ENCODE results near the gene ELP5. TPM values are rescaled to one million over a fixed set of nuclear protein-coding genes. Genes with fewer than 3 reads are reported as not detected.

Gene ELP5
- total and polyA plus RNA-seq, 2 of the 4 experiments (the other 2 are of a cell fraction), result 39.3 to 46.6 TPM

GRCh38 chr17:7289256-7290032, 37.4 kb downstream of the ELP5 start:
- H2BK5ac ChIP-seq (ENCODE audit: low read depth, low read length, poor library complexity, severe bottlenecking), result no peak overlapping the region
- whole genome bisulfite sequencing, 2 experiments (ENCODE audit: extremely low coverage in 2 of 2, insufficient read length in 1 of 2), result 80% methylated on average over 1 of the region's 18 CpGs; no CpG with 5 or more reads in 1 of the 2 experiments
- H3K56ac ChIP-seq (ENCODE audit: extremely low read depth, insufficient read depth, low read length), result no peak overlapping the region
- no peak overlapping the region for H3K4me2 ChIP-seq (ENCODE audit: low read depth, low read length)
- no peak overlapping the region for H2AFZ ChIP-seq (replicated peaks; ENCODE audit: low read length, poor library complexity)
- 0 out of 2 replicates have a peak, but pooled peaks cover 3% of the 10 kb centered on the region for H4K20me1 ChIP-seq (ENCODE audit: insufficient read depth, low read length)
- H3K9me1 ChIP-seq (ENCODE audit: insufficient read depth, low read length), result no peaks in the 10 kb centered on the region
- no peaks in the 10 kb centered on the region for H3K79me1 ChIP-seq (ENCODE audit: low read depth in 1 of 2, low read length in 2 of 2)
- CTCF ChIA-PET, result no interaction called here
- no peaks in the 10 kb centered on the region for H3K36me3 ChIP-seq (ENCODE audit: control insufficient read depth, insufficient read depth, low read length)
- H2AK9ac ChIP-seq (replicated peaks; ENCODE audit: low read depth, low read length, poor library complexity), result no peak overlapping the region
- H3K27ac ChIP-seq (ENCODE audit: insufficient read depth, low read length), result no peak overlapping the region
- no peak overlapping the region for H4K8ac ChIP-seq (ENCODE audit: low read depth in 2 of 2, low read length in 2 of 2)
- in situ Hi-C loops (cut with MboI; ENCODE audit: low sequenced_read_pairs), result no loop called here
- H3K4me3 ChIP-seq (ENCODE audit: insufficient read depth, low read depth, low read length), result no peak overlapping the region
- no peak overlapping the region for H4K91ac ChIP-seq (ENCODE audit: insufficient read depth, low read depth, low read length)
- H3K9me3 ChIP-seq (ENCODE audit: control insufficient read depth, insufficient read depth, low read length), result no peaks in the 10 kb centered on the region; the same call in 1 of the 2 replicates
- no peak for ATAC-seq (ENCODE audit: low read depth)
- no peak overlapping the region for H3K14ac ChIP-seq (replicated peaks; ENCODE audit: low read depth, low read length)
- no peak overlapping the region for H3K18ac ChIP-seq (ENCODE audit: low read depth, low read length)
- BruUV-seq (replicated peaks), result no TSS peak
- no peaks in the 10 kb centered on the region for H3K4me1 ChIP-seq (ENCODE audit: control insufficient read depth, insufficient read depth, low read length)
- TF ChIP-seq POLR2A (IDR thresholded peaks at IDR 0.05; ENCODE audit: low read depth, low read length) (no peak), RFX5 (IDR thresholded peaks at IDR 0.05; ENCODE audit: low read depth, low read length) (no peak), ELK1 (IDR thresholded peaks at IDR 0.05; ENCODE audit: borderline replicate concordance, low read depth, low read length) (no peak), CHD1 (IDR thresholded peaks at IDR 0.05; ENCODE audit: low read depth, low read length) (no peak), CEBPB (IDR thresholded peaks at IDR 0.05; ENCODE audit: low read depth, low read length) (no peak), MXI1 (IDR thresholded peaks at IDR 0.05; ENCODE audit: borderline replicate concordance, low read depth, low read length) (no peak), RCOR1 (IDR thresholded peaks at IDR 0.05; ENCODE audit: insufficient replicate concordance, low read length) (no peak), RAD21 (IDR thresholded peaks at IDR 0.05; ENCODE audit: low read length) (no peak), BHLHE40 (IDR thresholded peaks at IDR 0.05; ENCODE audit: low read depth, low read length) (no peak)
- TF ChIP-seq, protein P1, sequence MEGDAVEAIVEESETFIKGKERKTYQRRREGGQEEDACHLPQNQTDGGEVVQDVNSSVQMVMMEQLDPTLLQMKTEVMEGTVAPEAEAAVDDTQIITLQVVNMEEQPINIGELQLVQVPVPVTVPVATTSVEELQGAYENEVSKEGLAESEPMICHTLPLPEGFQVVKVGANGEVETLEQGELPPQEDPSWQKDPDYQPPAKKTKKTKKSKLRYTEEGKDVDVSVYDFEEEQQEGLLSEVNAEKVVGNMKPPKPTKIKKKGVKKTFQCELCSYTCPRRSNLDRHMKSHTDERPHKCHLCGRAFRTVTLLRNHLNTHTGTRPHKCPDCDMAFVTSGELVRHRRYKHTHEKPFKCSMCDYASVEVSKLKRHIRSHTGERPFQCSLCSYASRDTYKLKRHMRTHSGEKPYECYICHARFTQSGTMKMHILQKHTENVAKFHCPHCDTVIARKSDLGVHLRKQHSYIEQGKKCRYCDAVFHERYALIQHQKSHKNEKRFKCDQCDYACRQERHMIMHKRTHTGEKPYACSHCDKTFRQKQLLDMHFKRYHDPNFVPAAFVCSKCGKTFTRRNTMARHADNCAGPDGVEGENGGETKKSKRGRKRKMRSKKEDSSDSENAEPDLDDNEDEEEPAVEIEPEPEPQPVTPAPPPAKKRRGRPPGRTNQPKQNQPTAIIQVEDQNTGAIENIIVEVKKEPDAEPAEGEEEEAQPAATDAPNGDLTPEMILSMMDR (conservative IDR thresholded peaks at IDR 0.05; ENCODE audit: low read depth, low read length), result no peak
- TF ChIP-seq, protein P2, sequence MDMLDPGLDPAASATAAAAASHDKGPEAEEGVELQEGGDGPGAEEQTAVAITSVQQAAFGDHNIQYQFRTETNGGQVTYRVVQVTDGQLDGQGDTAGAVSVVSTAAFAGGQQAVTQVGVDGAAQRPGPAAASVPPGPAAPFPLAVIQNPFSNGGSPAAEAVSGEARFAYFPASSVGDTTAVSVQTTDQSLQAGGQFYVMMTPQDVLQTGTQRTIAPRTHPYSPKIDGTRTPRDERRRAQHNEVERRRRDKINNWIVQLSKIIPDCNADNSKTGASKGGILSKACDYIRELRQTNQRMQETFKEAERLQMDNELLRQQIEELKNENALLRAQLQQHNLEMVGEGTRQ (IDR thresholded peaks at IDR 0.05; ENCODE audit: low read depth, low read length), result no peak
- H3K27me3 ChIP-seq (ENCODE audit: control insufficient read depth, insufficient read depth, low read length), result peaks cover 76% of the 10 kb centered on the region
- no peak overlapping the region for H2AK5ac ChIP-seq (ENCODE audit: low read depth, low read length)
- no peak overlapping the region for H3K23ac ChIP-seq (ENCODE audit: low read depth, low read length)
- no peak overlapping the region for H3K9ac ChIP-seq (ENCODE audit: low read depth, low read length)
- H2BK15ac ChIP-seq (ENCODE audit: low read depth, low read length), result no peak overlapping the region
- POLR2A ChIA-PET (ENCODE audit: unreplicated experiment), result no interaction called here
- H4K5ac ChIP-seq (ENCODE audit: low read depth, low read length), result no peak overlapping the region
- dilution Hi-C loops (cut with HindIII; ENCODE audit: low sequenced_read_pairs, unreplicated experiment), result no loop called here
- H3K4ac ChIP-seq (ENCODE audit: low read depth, low read length), result no peak overlapping the region
- no peak overlapping the region for H2BK20ac ChIP-seq (ENCODE audit: low read depth, low read length)
- H2BK120ac ChIP-seq (ENCODE audit: low read depth, low read length), result no peak overlapping the region
- intact Hi-C loops (cut with micrococcal nuclease), result no loop called here
- DNase-seq, result no peak
